CD8-positive, alpha-beta memory T cell (primary cell): ENCODE data around the gene CCN5. TPM values are rescaled to one million over a fixed set of nuclear protein-coding genes. Genes with fewer than 3 reads are reported as not detected.
"Not testable (repeated sequence)": the region's sequence is repeated elsewhere in the genome, so short reads cannot be mapped to it uniquely, and the experiment has no call there.

Experiments used
- CTCF ChIA-PET: fragments of 350-600 bp; sonication (Branson Sonifier 250); formaldehyde crosslinking; loops from one replicate; lab custom pipeline; 2021; ENCODE audit warnings: antibody characterized with exemption; lab: Charles Lee
- POLR2A ChIA-PET: fragments of 350-600 bp; sonication (Branson Sonifier 250); formaldehyde crosslinking; loops from one replicate; lab custom pipeline; 2021; ENCODE audit warnings: antibody characterized with exemption; lab: Charles Lee
- DNase-seq, 5 donors: peaks; one replicate each; pipeline versions ENCODE4 v3.0.0 to v3.0.0-alpha.2; 2020 to 2022; ENCODE audit warnings: mixed read lengths in 1 of 5
- H3K27ac ChIP-seq: one replicate; pipeline ENCODE4 v1.7.0; 2013; ENCODE audit warnings: low read depth, mild to moderate bottlenecking, low read length, moderate library complexity
- H3K27me3 ChIP-seq: 2 replicates; pipeline ENCODE4 v1.7.0; 2013; ENCODE audit warnings: low read length, mild to moderate bottlenecking; ENCODE audit not compliant: insufficient read depth, poor library complexity, severe bottlenecking
- H3K36me3 ChIP-seq: 2 replicates; pipeline ENCODE4 v1.7.0; 2013; ENCODE audit warnings: mild to moderate bottlenecking, low read length, moderate library complexity; ENCODE audit not compliant: insufficient read depth
- H3K4me1 ChIP-seq: 2 replicates; pipeline ENCODE4 v1.7.0; 2013; ENCODE audit warnings: mild to moderate bottlenecking, low read length, moderate library complexity; ENCODE audit not compliant: insufficient read depth
- H3K4me3 ChIP-seq: 2 replicates; pipeline ENCODE4 v1.7.0; 2013; ENCODE audit warnings: mild to moderate bottlenecking, low read length
- H3K9me3 ChIP-seq: 2 replicates; pipeline ENCODE4 v1.7.0; 2013; ENCODE audit warnings: mild to moderate bottlenecking, low read length
- H3K27ac Mint-ChIP-seq, 8 donors: one replicate each; pipeline ENCODE4 v1.8.0; 2020 to 2021; ENCODE audit warnings: mixed read lengths in 8 of 8, mild to moderate bottlenecking in 6 of 8, inconsistent platforms in 3 of 8, moderate library complexity in 3 of 8
- H3K27me3 Mint-ChIP-seq, 2 donors: one replicate each; pipeline ENCODE4 v1.8.0; 2020 to 2021; ENCODE audit warnings: mixed read lengths in 2 of 2, mild to moderate bottlenecking in 1 of 2, moderate library complexity in 1 of 2
- H3K36me3 Mint-ChIP-seq, 3 donors: one replicate each; pipeline ENCODE4 v1.8.0; 2020 to 2021; ENCODE audit warnings: mixed read lengths in 3 of 3, inconsistent platforms in 1 of 3, mild to moderate bottlenecking in 1 of 3
- H3K4me1 Mint-ChIP-seq, 3 donors: one replicate each; pipeline ENCODE4 v1.8.0; 2020 to 2021; ENCODE audit warnings: mixed read lengths in 3 of 3, inconsistent platforms in 1 of 3, mild to moderate bottlenecking in 1 of 3
- H3K4me3 Mint-ChIP-seq, 7 donors: one replicate each; pipeline ENCODE4 v1.8.0; 2020 to 2021; ENCODE audit warnings: mixed read lengths in 7 of 7, mild to moderate bottlenecking in 6 of 7, moderate library complexity in 4 of 7, inconsistent platforms in 2 of 7
- H3K9me3 Mint-ChIP-seq, 5 donors: one replicate each; pipeline ENCODE4 v1.8.0; 2020 to 2022; ENCODE audit warnings: mixed read lengths in 5 of 5, mild to moderate bottlenecking in 3 of 5, moderate library complexity in 2 of 5, inconsistent platforms in 1 of 5
- polyA plus RNA-seq: library from polyadenylated mRNA; unstranded; fragments of 300-500 nt; fragmentation: Illumina TruSeq; gene quantifications from one replicate; pipeline ENCODE4 v1.2.3, GENCODE V29; 2021
- total RNA-seq, 2 experiments: library from RNA; stranded (reverse); gene quantifications; one replicate each; pipeline ENCODE4 v1.2.3, GENCODE V29; 2021

Gene CCN5
- total and polyA plus RNA-seq, 3 experiments from 2014 or later: not detected

GRCh38 chr20:44696315-44696714 lies 18.9 kb upstream of the CCN5 start:
- Histone ChIP-seq H3K27me3 (no peaks in the 10 kb centered on the region), H3K9me3 (no peaks in the 10 kb centered on the region), H3K4me1 (no peaks in the 10 kb centered on the region), H3K27ac (no peak overlapping the region), H3K4me3 (no peak overlapping the region), H3K36me3 (no peaks in the 10 kb centered on the region)
- POLR2A ChIA-PET: no interaction called here
- no peak overlapping the region for H3K4me3 Mint-ChIP-seq
- H3K36me3 Mint-ChIP-seq: no peaks in the 10 kb centered on the region
- no peaks in the 10 kb centered on the region for H3K4me1 Mint-ChIP-seq
- CTCF ChIA-PET: interaction anchor here (2.1 kb wide), 1 partner anchor 11 kb away, joined by 10 read pairs; no protein-coding TSS in a partner anchor
- peak overlapping the region in 1 of 8 donors; percentile 6 for H3K27ac Mint-ChIP-seq
- DNase-seq: no peak
- peaks cover 4 to 5% of the 10 kb centered on the region in 2 donors for H3K27me3 Mint-ChIP-seq
- H3K9me3 Mint-ChIP-seq: no peaks in the 10 kb centered on the region

- H3K4me1 ChIP-seq, POLR2A ChIA-PET, H3K36me3 ChIP-seq, H3K4me3 Mint-ChIP-seq, H3K27ac ChIP-seq, H3K4me3 ChIP-seq, H3K36me3 Mint-ChIP-seq, H3K9me3 Mint-ChIP-seq, H3K27me3 ChIP-seq, DNase-seq, H3K27me3 Mint-ChIP-seq, H3K9me3 ChIP-seq, H3K4me1 Mint-ChIP-seq: not testable (repeated sequence)
- peak overlapping the region in 1 of 8 donors; percentile 43 for H3K27ac Mint-ChIP-seq
- CTCF ChIA-PET: interaction anchor here (2.1 kb wide), 1 partner anchor 12 kb away, joined by 10 read pairs; no protein-coding TSS in a partner anchor
Observed at GRCh38 chr20:44697041-44697440, 18.1 kb upstream of the CCN5 start.

- H3K9me3 Mint-ChIP-seq: no peaks in the 10 kb centered on the region
- H3K4me1 Mint-ChIP-seq: no peaks in the 10 kb centered on the region
- ChIA-PET CTCF (no interaction called here), POLR2A (no interaction called here)
- Histone ChIP-seq H3K27ac (no peak overlapping the region), H3K4me3 (no peak overlapping the region), H3K9me3 (no peaks in the 10 kb centered on the region), H3K4me1 (no peaks in the 10 kb centered on the region), H3K27me3 (no peaks in the 10 kb centered on the region), H3K36me3 (no peaks in the 10 kb centered on the region)
- no peaks in the 10 kb centered on the region for H3K36me3 Mint-ChIP-seq
- peaks cover 1 to 4% of the 10 kb centered on the region in 2 donors for H3K27me3 Mint-ChIP-seq
- DNase-seq: no peak
- H3K4me3 Mint-ChIP-seq: no peak overlapping the region
- no peak overlapping the region for H3K27ac Mint-ChIP-seq
Observed at GRCh38 chr20:44698351-44698750, 16.8 kb upstream of the CCN5 start.

- no peaks in the 10 kb centered on the region for H3K9me3 ChIP-seq
- Mint-ChIP-seq H3K9me3 (no peaks in the 10 kb centered on the region), H3K4me1 (no peaks in the 10 kb centered on the region), H3K27ac (no peak overlapping the region), H3K4me3 (no peak overlapping the region), H3K27me3 (peaks cover 4 to 11% of the 10 kb centered on the region in 2 donors), H3K36me3 (no peaks in the 10 kb centered on the region)
- no peaks in the 10 kb centered on the region for H3K27me3 ChIP-seq
- no peak overlapping the region for H3K4me3 ChIP-seq
- DNase-seq: no peak
- POLR2A ChIA-PET: no interaction called here
- CTCF ChIA-PET: interaction anchor here (1.1 kb wide), 1 partner anchor 17 kb away, joined by 3 read pairs; no protein-coding TSS in a partner anchor
- H3K4me1 ChIP-seq: no peaks in the 10 kb centered on the region
- no peaks in the 10 kb centered on the region for H3K36me3 ChIP-seq
- no peak overlapping the region for H3K27ac ChIP-seq
Observed at GRCh38 chr20:44700306-44700705, 14.9 kb upstream of the CCN5 start.

- Mint-ChIP-seq H3K27me3 (peaks cover 4 to 13% of the 10 kb centered on the region in 2 donors), H3K9me3 (no peaks in the 10 kb centered on the region), H3K36me3 (no peaks in the 10 kb centered on the region), H3K4me1 (no peaks in the 10 kb centered on the region), H3K27ac (peak overlapping the region in 1 of 8 donors; percentile 68), H3K4me3 (no peak overlapping the region)
- no peaks in the 10 kb centered on the region for H3K36me3 ChIP-seq
- DNase-seq: no peak
- CTCF ChIA-PET: interaction anchor here (1.1 kb wide), 1 partner anchor 18 kb away, joined by 3 read pairs; no protein-coding TSS in a partner anchor
- H3K9me3 ChIP-seq: no peaks in the 10 kb centered on the region
- no peaks in the 10 kb centered on the region for H3K27me3 ChIP-seq
- H3K4me3 ChIP-seq: no peak overlapping the region
- H3K27ac ChIP-seq: no peak overlapping the region
- no peaks in the 10 kb centered on the region for H3K4me1 ChIP-seq
- POLR2A ChIA-PET: no interaction called here
Observed at GRCh38 chr20:44701118-44701857, 13.9 kb upstream of the CCN5 start.

- Mint-ChIP-seq H3K4me1 (no peaks in the 10 kb centered on the region), H3K27ac (no peak overlapping the region), H3K4me3 (no peak overlapping the region), H3K36me3 (no peaks in the 10 kb centered on the region), H3K27me3 (peaks cover 4 to 13% of the 10 kb centered on the region in 2 donors), H3K9me3 (no peaks in the 10 kb centered on the region)
- no peak overlapping the region for H3K27ac ChIP-seq
- DNase-seq: no peak
- H3K36me3 ChIP-seq: no peaks in the 10 kb centered on the region
- ChIA-PET POLR2A (no interaction called here), CTCF (no interaction called here)
- H3K4me3 ChIP-seq: no peak overlapping the region
- no peaks in the 10 kb centered on the region for H3K4me1 ChIP-seq
- no peaks in the 10 kb centered on the region for H3K9me3 ChIP-seq
- no peaks in the 10 kb centered on the region for H3K27me3 ChIP-seq
Observed at GRCh38 chr20:44701858-44702256, 13.3 kb upstream of the CCN5 start.

GRCh38 chr20:44702776-44703175 lies 12.4 kb upstream of the CCN5 start:
- Histone ChIP-seq H3K27me3 (no peaks in the 10 kb centered on the region), H3K4me3 (no peak overlapping the region), H3K36me3 (no peaks in the 10 kb centered on the region), H3K27ac (no peak overlapping the region), H3K4me1 (no peaks in the 10 kb centered on the region), H3K9me3 (no peaks in the 10 kb centered on the region)
- H3K36me3 Mint-ChIP-seq: no peaks in the 10 kb centered on the region
- DNase-seq: no peak
- no peak overlapping the region for H3K4me3 Mint-ChIP-seq
- no peak overlapping the region for H3K27ac Mint-ChIP-seq
- POLR2A ChIA-PET: no interaction called here
- CTCF ChIA-PET: no interaction called here
- H3K4me1 Mint-ChIP-seq: no peaks in the 10 kb centered on the region
- peaks cover 4 to 13% of the 10 kb centered on the region in 2 donors for H3K27me3 Mint-ChIP-seq
- no peaks in the 10 kb centered on the region for H3K9me3 Mint-ChIP-seq

- no peaks in the 10 kb centered on the region for H3K4me1 ChIP-seq
- H3K4me3 Mint-ChIP-seq: no peak overlapping the region
- H3K27ac ChIP-seq: no peak overlapping the region
- DNase-seq: no peak
- H3K27me3 ChIP-seq: no peaks in the 10 kb centered on the region
- H3K9me3 ChIP-seq: no peaks in the 10 kb centered on the region
- H3K36me3 ChIP-seq: no peaks in the 10 kb centered on the region
- H3K27ac Mint-ChIP-seq: no peak overlapping the region
- H3K36me3 Mint-ChIP-seq: no peaks in the 10 kb centered on the region
- ChIA-PET POLR2A (no interaction called here), CTCF (interaction anchor here (1.1 to 1.5 kb wide), 2 partner anchors 18 to 20 kb away, joined by 3 to 5 read pairs; no protein-coding TSS in a partner anchor)
- H3K27me3 Mint-ChIP-seq: peaks cover 4 to 13% of the 10 kb centered on the region in 2 donors
- H3K4me1 Mint-ChIP-seq: no peaks in the 10 kb centered on the region
- no peaks in the 10 kb centered on the region for H3K9me3 Mint-ChIP-seq
- H3K4me3 ChIP-seq: no peak overlapping the region
Observed at GRCh38 chr20:44703183-44703925, 11.8 kb upstream of the CCN5 start.
